ENCODE results near the gene SYT7.

GRCh38 chr11:61610905-61611304 lies 30.0 kb upstream of the SYT7 start:
- TF ChIP-seq POLR2A (IDR thresholded peaks at IDR 0.05; ENCODE audit: extremely low read depth, insufficient read length) (no peak), CTCF (IDR thresholded peaks at IDR 0.05; ENCODE audit: low read depth, low read length) (no peak)

Measured in NB4 (cell line).